OCI-LY3 (cell line): Measurements from ENCODE around the gene GOLPH3.

Source experiments
- H2AFZ ChIP-seq: fragments of 200-600, 300-600 bp; shearing (Covaris generic); 2 replicates; pipeline ENCODE4 v1.6.0; 2014; ENCODE audit warnings: antibody characterized with exemption, low read depth, low read length
- H3K27ac ChIP-seq: fragments of 200-600, 300-600 bp; sonication (generic); 2 replicates; pipeline ENCODE4 v1.5.1; 2014; ENCODE audit warnings: mild to moderate bottlenecking, low read length, moderate library complexity, mixed read lengths
- H3K27me3 ChIP-seq: fragments of 200-600, 300-600 bp; sonication (generic); 2 replicates; pipeline ENCODE4 v1.6.1; 2014; ENCODE audit warnings: low read depth, low read length, mixed read lengths
- H3K36me3 ChIP-seq: fragments of 200-600, 300-600 bp; sonication (generic); replicated peaks from 2 replicates; pipeline ENCODE3; 2014; ENCODE audit warnings: low read depth, low read length, mixed read lengths
- H3K4me1 ChIP-seq: fragments of 300-600, 200-600 bp; sonication (generic); 2 replicates; pipeline ENCODE4 v1.6.1; 2014; ENCODE audit warnings: low read length, mixed read lengths
- H3K4me2 ChIP-seq: fragments of 200-600, 300-600 bp; sonication (generic); 2 replicates; pipeline ENCODE4 v1.6.1; 2014; ENCODE audit warnings: low read length, mixed read lengths
- H3K4me3 ChIP-seq: fragments of 300-600, 200-600 bp; sonication (generic); 2 replicates; pipeline ENCODE4 v1.5.1; 2014; ENCODE audit warnings: antibody characterized with exemption, mild to moderate bottlenecking, low read length, moderate library complexity
- H3K79me2 ChIP-seq: fragments of 300-600, 200-600 bp; shearing (Covaris generic); 2 replicates; pipeline ENCODE4 v1.6.1; 2014; ENCODE audit warnings: mild to moderate bottlenecking, low read length, mixed read lengths
- H3K9ac ChIP-seq: fragments of 300-600, 200-600 bp; shearing (Covaris generic); 2 replicates; pipeline ENCODE4 v1.6.0; 2014; ENCODE audit warnings: mild to moderate bottlenecking, low read length, moderate library complexity
- H3K9me3 ChIP-seq: fragments of 200-600, 300-600 bp; shearing (Covaris generic); 2 replicates; pipeline ENCODE4 v1.6.1; 2014; ENCODE audit warnings: low read length, mixed read lengths; ENCODE audit not compliant: insufficient read depth
- H4K20me1 ChIP-seq: fragments of 200-600, 300-600 bp; sonication (generic); 2 replicates; pipeline ENCODE4 v1.6.1; 2016; ENCODE audit warnings: low read length, mixed read lengths; ENCODE audit not compliant: insufficient read depth
- EZH2phosphoT487 ChIP-seq: fragments of 200-600 bp; shearing (Covaris generic); IDR thresholded peaks from 2 replicates; pipeline ENCODE4 v1.6.1; 2018; ENCODE audit warnings: antibody characterized with exemption, mixed run types, low read depth
- TF ChIP-seq, protein P1 (sequence below): fragments of 200-600, 300-600 bp; sonication (generic); IDR thresholded peaks from 2 replicates; pipeline ENCODE4 v1.5.1; 2014; ENCODE audit warnings: antibody characterized with exemption, low read length, low read depth

GOLPH3 gene

GRCh38 chr5:32151198-32151597 is 22.9 kb downstream of the GOLPH3 start:
- peaks cover 100% of the 10 kb centered on the region for H3K79me2 ChIP-seq
- H3K4me3 ChIP-seq, result no peak overlapping the region
- H4K20me1 ChIP-seq, result peaks cover 90% of the 10 kb centered on the region
- H3K36me3 ChIP-seq, result peaks cover 8% of the 10 kb centered on the region
- H3K9me3 ChIP-seq, result no peaks in the 10 kb centered on the region
- no peak overlapping the region for H2AFZ ChIP-seq
- no peak overlapping the region for H3K27ac ChIP-seq
- no peaks in the 10 kb centered on the region for H3K27me3 ChIP-seq
- no peaks in the 10 kb centered on the region for H3K4me1 ChIP-seq
- no peak overlapping the region for H3K4me2 ChIP-seq
- TF ChIP-seq, protein P1, sequence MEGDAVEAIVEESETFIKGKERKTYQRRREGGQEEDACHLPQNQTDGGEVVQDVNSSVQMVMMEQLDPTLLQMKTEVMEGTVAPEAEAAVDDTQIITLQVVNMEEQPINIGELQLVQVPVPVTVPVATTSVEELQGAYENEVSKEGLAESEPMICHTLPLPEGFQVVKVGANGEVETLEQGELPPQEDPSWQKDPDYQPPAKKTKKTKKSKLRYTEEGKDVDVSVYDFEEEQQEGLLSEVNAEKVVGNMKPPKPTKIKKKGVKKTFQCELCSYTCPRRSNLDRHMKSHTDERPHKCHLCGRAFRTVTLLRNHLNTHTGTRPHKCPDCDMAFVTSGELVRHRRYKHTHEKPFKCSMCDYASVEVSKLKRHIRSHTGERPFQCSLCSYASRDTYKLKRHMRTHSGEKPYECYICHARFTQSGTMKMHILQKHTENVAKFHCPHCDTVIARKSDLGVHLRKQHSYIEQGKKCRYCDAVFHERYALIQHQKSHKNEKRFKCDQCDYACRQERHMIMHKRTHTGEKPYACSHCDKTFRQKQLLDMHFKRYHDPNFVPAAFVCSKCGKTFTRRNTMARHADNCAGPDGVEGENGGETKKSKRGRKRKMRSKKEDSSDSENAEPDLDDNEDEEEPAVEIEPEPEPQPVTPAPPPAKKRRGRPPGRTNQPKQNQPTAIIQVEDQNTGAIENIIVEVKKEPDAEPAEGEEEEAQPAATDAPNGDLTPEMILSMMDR, result no peak
- TF ChIP-seq EZH2phosphoT487, result no peak
- no peak overlapping the region for H3K9ac ChIP-seq

- Histone ChIP-seq H4K20me1 (peaks cover 90% of the 10 kb centered on the region), H3K36me3 (peaks cover 11% of the 10 kb centered on the region), H3K4me3 (no peak overlapping the region), H2AFZ (no peak overlapping the region), H3K4me1 (no peaks in the 10 kb centered on the region), H3K4me2 (no peak overlapping the region), H3K27ac (no peak overlapping the region), H3K9me3 (no peaks in the 10 kb centered on the region), H3K79me2 (peaks cover 100% of the 10 kb centered on the region), H3K9ac (no peak overlapping the region), H3K27me3 (no peaks in the 10 kb centered on the region)
- TF ChIP-seq, protein P1, result no peak
- TF ChIP-seq EZH2phosphoT487, result no peak
Measured at GRCh38 chr5:32150366-32150765, 23.8 kb downstream of the GOLPH3 start.

DNA sequence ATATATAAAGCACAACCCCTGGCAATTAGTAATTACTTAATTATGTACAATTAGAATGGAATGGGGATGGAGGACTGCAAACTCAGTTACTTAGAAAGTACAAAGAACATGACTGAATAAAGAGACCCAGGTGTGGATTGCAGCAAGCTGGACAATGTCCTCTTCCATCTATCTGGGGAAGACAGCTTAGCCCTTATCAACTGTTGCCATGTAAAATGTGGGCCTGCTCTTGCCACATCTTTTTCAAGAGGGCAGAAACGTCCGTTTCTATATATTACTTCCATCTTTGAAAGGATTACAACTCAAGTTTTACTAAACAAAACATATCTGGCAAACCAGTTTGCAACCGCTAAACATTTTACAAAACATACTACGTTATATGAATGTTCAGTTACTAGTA is 26.2 kb downstream of the GOLPH3 start:
- no peak overlapping the region for H3K4me3 ChIP-seq
- no peak overlapping the region for H3K4me2 ChIP-seq
- no peak overlapping the region for H3K27ac ChIP-seq
- H3K4me1 ChIP-seq, result no peaks in the 10 kb centered on the region
- H4K20me1 ChIP-seq, result peaks cover 85% of the 10 kb centered on the region
- H2AFZ ChIP-seq, result no peak overlapping the region
- TF ChIP-seq EZH2phosphoT487, result no peak
- TF ChIP-seq, protein P1, result no peak
- H3K9ac ChIP-seq, result no peak overlapping the region
- H3K27me3 ChIP-seq, result no peaks in the 10 kb centered on the region
- peaks cover 26% of the 10 kb centered on the region for H3K36me3 ChIP-seq
- no peaks in the 10 kb centered on the region for H3K9me3 ChIP-seq
- H3K79me2 ChIP-seq, result peaks cover 96% of the 10 kb centered on the region

DNA sequence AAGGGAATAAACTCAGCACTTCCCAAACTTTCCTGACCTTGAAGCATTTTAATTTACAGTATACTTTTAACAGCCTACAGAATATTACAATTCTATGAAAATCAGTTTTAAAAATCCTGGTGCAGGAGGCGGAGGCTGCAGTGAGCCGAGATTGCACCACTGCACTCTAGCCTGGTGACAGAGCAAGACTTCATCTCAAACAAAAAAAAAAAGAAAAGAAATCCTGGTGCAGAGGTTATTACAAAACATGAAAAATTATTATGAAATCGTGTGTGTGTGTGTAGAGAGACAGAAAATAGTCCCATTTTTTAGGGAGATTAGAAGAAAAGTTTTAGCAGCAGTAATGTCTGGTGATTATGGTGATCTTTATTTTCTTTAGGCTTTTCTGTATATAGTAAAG is 26.9 kb downstream of the GOLPH3 start:
- peaks cover 80% of the 10 kb centered on the region for H4K20me1 ChIP-seq
- TF ChIP-seq, protein P1, result no peak
- no peak for TF ChIP-seq EZH2phosphoT487
- no peak overlapping the region for H3K27ac ChIP-seq
- peaks cover 89% of the 10 kb centered on the region for H3K79me2 ChIP-seq
- no peaks in the 10 kb centered on the region for H3K9me3 ChIP-seq
- H3K4me1 ChIP-seq, result no peaks in the 10 kb centered on the region
- no peak overlapping the region for H3K9ac ChIP-seq
- H3K36me3 ChIP-seq, result peaks cover 22% of the 10 kb centered on the region
- no peaks in the 10 kb centered on the region for H3K27me3 ChIP-seq
- no peak overlapping the region for H2AFZ ChIP-seq
- no peak overlapping the region for H3K4me3 ChIP-seq
- H3K4me2 ChIP-seq, result no peak overlapping the region
